Panc1 (cell line): ENCODE measurements around the gene PVALB. TPM values are rescaled to one million over a fixed set of nuclear protein-coding genes. Genes with fewer than 3 reads are reported as not detected.

Experiments
- ATAC-seq: fragments of 200-7000 bp; cut with Tn5 transposase; 2 replicates; pipeline ENCODE4 v1.9.1; 2020; ENCODE audit warnings: mild to moderate bottlenecking, moderate library complexity
- BruUV-seq: library from RNA; stranded (reverse); fragments of 400-500 nt; replicated peaks from 2 replicates; lab custom pipeline; 2021; lab: Mats Ljungman, UMichigan
- CTCF ChIA-PET: fragments of 300-600 bp; sonication (Branson Sonifier 250); formaldehyde crosslinking; loops from one replicate; lab custom pipeline; 2022; ENCODE audit warnings: antibody characterized with exemption; lab: Charles Lee
- POLR2A ChIA-PET: fragments of 300-600 bp; sonication (Branson Sonifier 250); formaldehyde crosslinking; loops from one replicate; lab custom pipeline; 2022; ENCODE audit warnings: antibody characterized with exemption; lab: Charles Lee
- DNase-seq: peaks from one replicate; pipeline ENCODE4 v3.0.0-alpha.2; 2010; ENCODE audit warnings: low read depth, low spot score
- H3K27ac ChIP-seq: 2 replicates; pipeline ENCODE4 v1.5.1; 2011; ENCODE audit warnings: mild to moderate bottlenecking, low read length, inconsistent platforms
- H3K27me3 ChIP-seq: fragments of 200-500 bp; sonication (Bioruptor generic); 2 replicates; pipeline ENCODE4 v1.6.0; 2014; ENCODE audit warnings: low read length, inconsistent platforms; ENCODE audit not compliant: control insufficient read depth, insufficient read depth
- H3K36me3 ChIP-seq: fragments of 200-500 bp; sonication (Bioruptor generic); 2 replicates; pipeline ENCODE4 v1.5.1; 2014; ENCODE audit warnings: inconsistent platforms, mild to moderate bottlenecking, low read length, moderate library complexity; ENCODE audit not compliant: control insufficient read depth, insufficient read depth
- H3K4me1 ChIP-seq: 2 replicates; pipeline ENCODE4 v1.5.1; 2011; ENCODE audit warnings: inconsistent platforms, mild to moderate bottlenecking, low read length, moderate library complexity; ENCODE audit not compliant: control insufficient read depth, insufficient read depth
- H3K4me3 ChIP-seq, 2 experiments: 2 replicates each; pipeline ENCODE4 v1.5.1; 2011 to 2012; ENCODE audit warnings: low read depth in 2 of 2, low read length in 2 of 2, mild to moderate bottlenecking in 2 of 2, inconsistent platforms in 1 of 2, moderate library complexity in 1 of 2
- H3K9me3 ChIP-seq: fragments of 200-500 bp; sonication (Bioruptor generic); 2 replicates; pipeline ENCODE4 v1.5.1; 2014; ENCODE audit warnings: low read depth, mild to moderate bottlenecking, inconsistent platforms, low read length, moderate library complexity; ENCODE audit not compliant: control insufficient read depth, insufficient read depth
- POLR2AphosphoS5 ChIP-seq: IDR thresholded peaks from 2 replicates; pipeline ENCODE4 v1.6.1; 2012; ENCODE audit warnings: mild to moderate bottlenecking, low read depth, low read length, moderate library complexity
- SIN3A ChIP-seq: IDR thresholded peaks from 2 replicates; pipeline ENCODE4 v1.6.1; 2012; ENCODE audit warnings: low read depth, mild to moderate bottlenecking, low read length, moderate library complexity, borderline replicate concordance; ENCODE audit not compliant: insufficient read depth
- TCF7L2 ChIP-seq: IDR thresholded peaks from 2 replicates; pipeline ENCODE4 v1.6.1; 2011; ENCODE audit warnings: mild to moderate bottlenecking, low read depth, low read length, inconsistent platforms
- in situ Hi-C: cut with HindIII; loops from 2 replicates; pipeline ENCODE4 v1.10.0; 2016; ENCODE audit warnings: low sequenced_read_pairs, low pct_unique_long_range_greater_than_20kb
- intact Hi-C: fragments of 100-400 bp; cut with micrococcal nuclease; formaldehyde crosslinking; loops from one replicate; pipeline ENCODE4 v1.10.0; 2022; ENCODE audit not compliant: unreplicated experiment
- total RNA-seq: library from RNA; stranded (reverse); gene quantifications from one replicate; pipeline ENCODE4 v1.2.1, GENCODE V29; 2021; ENCODE audit not compliant: unreplicated experiment
- TF ChIP-seq, protein P1 (sequence below), 2 experiments: IDR thresholded peaks; 2 replicates each; pipeline ENCODE4 v1.6.1; 2011 to 2012; ENCODE audit warnings: low read depth in 2 of 2, control low read depth in 1 of 2, low read length in 1 of 2, mild to moderate bottlenecking in 1 of 2, moderate library complexity in 1 of 2; ENCODE audit not compliant: insufficient read depth in 1 of 2
- TF ChIP-seq, protein P2 (sequence below): fragments of 450-650 bp; IDR thresholded peaks from 2 replicates; pipeline ENCODE4 v1.5.1; 2017; ENCODE audit warnings: mild to moderate bottlenecking

Gene PVALB
- total RNA-seq, 1 experiment from 2014 or later = not detected

GRCh38 chr22:36860821-36861659 lies 44.2 kb upstream of the PVALB start, which contains the start of gene NCF4:
NCF4 (plus strand) TSS chr22:36861006; CDS start chr22:36861172, 166 bp downstream.
- no peaks in the 10 kb centered on the region for H3K9me3 ChIP-seq
- H3K4me3 ChIP-seq = no peak within 1 kb of the TSS
- H3K27me3 ChIP-seq = no peaks in the 10 kb centered on the region
- no peak within 1 kb of the TSS for H3K27ac ChIP-seq
- no peak for TF ChIP-seq SIN3A
- TF ChIP-seq, protein P1, sequence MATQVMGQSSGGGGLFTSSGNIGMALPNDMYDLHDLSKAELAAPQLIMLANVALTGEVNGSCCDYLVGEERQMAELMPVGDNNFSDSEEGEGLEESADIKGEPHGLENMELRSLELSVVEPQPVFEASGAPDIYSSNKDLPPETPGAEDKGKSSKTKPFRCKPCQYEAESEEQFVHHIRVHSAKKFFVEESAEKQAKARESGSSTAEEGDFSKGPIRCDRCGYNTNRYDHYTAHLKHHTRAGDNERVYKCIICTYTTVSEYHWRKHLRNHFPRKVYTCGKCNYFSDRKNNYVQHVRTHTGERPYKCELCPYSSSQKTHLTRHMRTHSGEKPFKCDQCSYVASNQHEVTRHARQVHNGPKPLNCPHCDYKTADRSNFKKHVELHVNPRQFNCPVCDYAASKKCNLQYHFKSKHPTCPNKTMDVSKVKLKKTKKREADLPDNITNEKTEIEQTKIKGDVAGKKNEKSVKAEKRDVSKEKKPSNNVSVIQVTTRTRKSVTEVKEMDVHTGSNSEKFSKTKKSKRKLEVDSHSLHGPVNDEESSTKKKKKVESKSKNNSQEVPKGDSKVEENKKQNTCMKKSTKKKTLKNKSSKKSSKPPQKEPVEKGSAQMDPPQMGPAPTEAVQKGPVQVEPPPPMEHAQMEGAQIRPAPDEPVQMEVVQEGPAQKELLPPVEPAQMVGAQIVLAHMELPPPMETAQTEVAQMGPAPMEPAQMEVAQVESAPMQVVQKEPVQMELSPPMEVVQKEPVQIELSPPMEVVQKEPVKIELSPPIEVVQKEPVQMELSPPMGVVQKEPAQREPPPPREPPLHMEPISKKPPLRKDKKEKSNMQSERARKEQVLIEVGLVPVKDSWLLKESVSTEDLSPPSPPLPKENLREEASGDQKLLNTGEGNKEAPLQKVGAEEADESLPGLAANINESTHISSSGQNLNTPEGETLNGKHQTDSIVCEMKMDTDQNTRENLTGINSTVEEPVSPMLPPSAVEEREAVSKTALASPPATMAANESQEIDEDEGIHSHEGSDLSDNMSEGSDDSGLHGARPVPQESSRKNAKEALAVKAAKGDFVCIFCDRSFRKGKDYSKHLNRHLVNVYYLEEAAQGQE (IDR thresholded peaks at IDR 0.05; ENCODE audit: insufficient read depth in 1 of 2, low read depth in 2 of 2, low read length in 1 of 2) = no peak
- TF ChIP-seq, protein P2, sequence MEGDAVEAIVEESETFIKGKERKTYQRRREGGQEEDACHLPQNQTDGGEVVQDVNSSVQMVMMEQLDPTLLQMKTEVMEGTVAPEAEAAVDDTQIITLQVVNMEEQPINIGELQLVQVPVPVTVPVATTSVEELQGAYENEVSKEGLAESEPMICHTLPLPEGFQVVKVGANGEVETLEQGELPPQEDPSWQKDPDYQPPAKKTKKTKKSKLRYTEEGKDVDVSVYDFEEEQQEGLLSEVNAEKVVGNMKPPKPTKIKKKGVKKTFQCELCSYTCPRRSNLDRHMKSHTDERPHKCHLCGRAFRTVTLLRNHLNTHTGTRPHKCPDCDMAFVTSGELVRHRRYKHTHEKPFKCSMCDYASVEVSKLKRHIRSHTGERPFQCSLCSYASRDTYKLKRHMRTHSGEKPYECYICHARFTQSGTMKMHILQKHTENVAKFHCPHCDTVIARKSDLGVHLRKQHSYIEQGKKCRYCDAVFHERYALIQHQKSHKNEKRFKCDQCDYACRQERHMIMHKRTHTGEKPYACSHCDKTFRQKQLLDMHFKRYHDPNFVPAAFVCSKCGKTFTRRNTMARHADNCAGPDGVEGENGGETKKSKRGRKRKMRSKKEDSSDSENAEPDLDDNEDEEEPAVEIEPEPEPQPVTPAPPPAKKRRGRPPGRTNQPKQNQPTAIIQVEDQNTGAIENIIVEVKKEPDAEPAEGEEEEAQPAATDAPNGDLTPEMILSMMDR = no peak
- TF ChIP-seq POLR2AphosphoS5 = no peak
- TF ChIP-seq TCF7L2 = no peak
- in situ Hi-C loops = no loop called here
- BruUV-seq = no TSS peak
- DNase-seq (no peak), ATAC-seq (no peak)
- intact Hi-C loops = no loop called here
- POLR2A ChIA-PET = no interaction called here
- no peaks in the 10 kb centered on the region for H3K36me3 ChIP-seq
- CTCF ChIA-PET = interaction anchor here (0.6 to 1.4 kb wide), 4 partner anchors 51 to 143 kb away, joined by 3 to 8 read pairs (median 4); no protein-coding TSS in a partner anchor
- no peaks in the 10 kb centered on the region for H3K4me1 ChIP-seq

GRCh38 chr22:36860438-36860820 lies 43.6 kb upstream of the PVALB start:
- no peaks in the 10 kb centered on the region for H3K4me1 ChIP-seq
- H3K9me3 ChIP-seq = no peaks in the 10 kb centered on the region
- no peaks in the 10 kb centered on the region for H3K27me3 ChIP-seq
- no peak overlapping the region for H3K27ac ChIP-seq
- DNase-seq (no peak), ATAC-seq (no peak)
- H3K36me3 ChIP-seq = no peaks in the 10 kb centered on the region
- intact Hi-C loops = no loop called here
- POLR2A ChIA-PET = no interaction called here
- BruUV-seq = no TSS peak
- H3K4me3 ChIP-seq = no peak overlapping the region
- TF ChIP-seq, protein P2 = no peak
- TF ChIP-seq, protein P1 (IDR thresholded peaks at IDR 0.05; ENCODE audit: insufficient read depth in 1 of 2, low read depth in 2 of 2, low read length in 1 of 2) = no peak
- TF ChIP-seq TCF7L2 = no peak
- TF ChIP-seq POLR2AphosphoS5 = no peak
- TF ChIP-seq SIN3A = no peak
- CTCF ChIA-PET = interaction anchor here (1.4 kb wide), 1 partner anchor 117 kb away, joined by 8 read pairs; no protein-coding TSS in a partner anchor
- in situ Hi-C loops = no loop called here
